Tongue (tissue), 2 donors: Measurements from ENCODE around the gene SP110. TPM values are rescaled to one million over a fixed set of nuclear protein-coding genes. Genes with fewer than 3 reads are reported as not detected.

Experiments used
- DNase-seq: peaks from one replicate; pipeline ENCODE4 v3.0.0-alpha.2; 2015
- total RNA-seq: library from RNA; depleted of rRNA; stranded (reverse); fragments of >200 nt; gene quantifications from one replicate; pipeline ENCODE4 v1.2.3, GENCODE V29; 2014

SP110 gene
- total RNA-seq, result 15.2 TPM

DNA sequence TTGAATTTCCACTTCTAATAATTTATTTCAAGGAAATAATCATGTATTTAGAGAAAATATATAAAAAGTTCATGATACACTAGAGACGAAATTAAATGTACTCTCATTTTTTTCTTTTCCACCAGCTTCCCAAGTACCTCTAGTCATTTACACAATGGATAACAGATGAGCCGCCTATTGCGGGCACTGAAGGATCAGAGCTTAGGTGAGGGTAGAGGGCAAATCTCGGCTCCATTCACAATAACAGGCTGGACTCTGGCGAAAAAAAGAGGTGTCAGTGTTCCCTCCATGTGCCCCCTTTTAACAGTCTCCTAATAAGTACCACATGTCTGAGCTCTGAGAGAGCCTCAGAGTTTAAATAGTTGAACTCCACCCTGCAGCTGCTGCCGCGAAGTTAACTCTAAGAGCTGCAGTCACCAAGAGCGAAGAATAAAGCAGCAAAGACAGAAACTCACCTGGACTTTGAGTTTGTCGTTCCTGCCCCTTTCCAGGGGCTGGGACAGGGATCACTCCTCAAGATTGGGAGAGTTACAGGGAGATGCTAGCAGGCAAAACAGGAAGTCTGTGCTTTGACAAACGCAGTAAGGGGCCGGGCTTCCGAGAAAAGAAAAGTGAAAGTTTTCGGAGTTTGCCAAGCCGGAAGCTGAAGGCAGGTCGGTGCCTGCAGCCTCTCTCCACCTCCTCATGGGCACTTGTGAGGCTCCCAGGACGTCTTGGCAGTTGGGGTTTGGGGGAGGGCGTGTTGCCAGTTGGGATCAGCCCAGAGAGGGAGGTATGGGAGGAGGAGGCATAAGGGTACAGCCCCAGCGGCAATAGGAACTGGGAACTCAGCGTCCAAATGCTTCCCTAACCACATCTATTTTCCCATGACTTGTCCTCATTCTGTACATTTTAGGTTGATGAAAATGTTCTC, at the start of gene SP110:
TSS of gene SP110 (minus strand) at position 566 of the 913 bp plus-strand sequence. CDS start 3,057 bp downstream, outside the sequence.
- DNase-seq, result peak; percentile 93

DNA sequence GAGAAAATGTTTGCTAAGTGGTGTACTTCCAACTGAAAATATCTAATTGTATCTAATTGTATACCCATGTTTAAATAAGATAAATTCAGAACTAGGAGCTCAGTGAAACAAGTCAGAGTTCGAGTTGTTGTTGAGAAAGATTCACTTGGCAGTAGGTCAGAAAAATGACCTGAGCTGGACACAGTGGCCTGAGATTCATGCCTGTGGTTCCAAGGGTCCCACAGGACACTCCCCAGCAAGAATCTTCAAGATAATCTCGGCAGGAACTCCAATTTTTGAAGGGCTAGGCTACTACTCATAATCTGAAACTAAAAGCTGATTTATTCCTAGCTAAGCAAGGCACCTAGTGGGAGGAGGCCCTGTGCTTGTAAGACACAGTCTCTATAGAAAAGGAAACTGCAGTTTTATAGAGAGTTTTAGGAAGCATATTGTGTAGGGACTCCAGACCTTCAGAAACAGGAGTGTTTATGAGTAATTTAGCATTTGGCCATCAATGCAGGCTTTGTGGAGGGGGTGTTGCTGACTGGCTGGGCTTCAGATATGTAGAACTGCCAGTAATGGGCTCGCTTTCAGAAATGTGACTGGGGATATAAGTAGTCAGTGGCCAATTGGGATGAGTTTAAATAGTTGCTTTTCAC, 48.9 kb upstream of the SP110 start:
- no peak for DNase-seq

DNA sequence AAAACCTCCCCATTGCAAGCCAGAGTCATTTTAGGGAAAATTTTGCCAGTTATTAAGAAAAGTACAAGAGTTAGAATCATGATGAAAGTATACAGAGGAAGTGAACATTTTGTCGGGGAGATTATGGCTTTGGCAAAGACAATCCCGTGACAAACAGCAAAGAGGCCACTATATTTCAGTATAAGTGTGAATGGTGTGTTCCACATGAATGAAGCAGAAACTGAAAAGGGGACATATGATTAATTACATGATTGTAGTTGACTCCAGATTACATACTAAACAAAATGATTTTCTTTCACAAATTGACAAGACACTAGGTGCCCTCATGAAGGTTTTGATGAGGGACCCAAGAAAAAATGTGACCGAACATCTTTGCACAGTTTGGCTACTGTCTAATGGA, 47.8 kb upstream of the SP110 start:
- DNase-seq, result no peak

DNA sequence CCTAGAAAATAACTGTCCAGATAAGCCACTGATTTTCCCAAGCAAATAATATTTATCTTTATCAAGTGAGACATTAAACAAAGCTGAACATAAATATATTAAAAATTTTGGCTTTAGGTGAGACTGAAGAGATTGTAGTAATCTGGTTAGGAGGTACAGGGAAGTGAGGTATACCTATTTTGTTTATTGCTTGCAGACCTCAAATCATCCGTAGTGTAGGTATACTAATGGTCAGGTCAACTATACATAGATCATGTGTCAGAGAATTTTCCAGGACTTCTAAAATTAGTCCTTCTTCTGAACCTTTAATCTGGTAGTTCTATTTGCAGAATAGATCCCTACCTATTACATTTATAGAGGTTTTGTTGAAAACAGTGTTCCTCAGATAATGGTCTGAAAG, 47.3 kb upstream of the SP110 start:
- DNase-seq, result no peak

DNA sequence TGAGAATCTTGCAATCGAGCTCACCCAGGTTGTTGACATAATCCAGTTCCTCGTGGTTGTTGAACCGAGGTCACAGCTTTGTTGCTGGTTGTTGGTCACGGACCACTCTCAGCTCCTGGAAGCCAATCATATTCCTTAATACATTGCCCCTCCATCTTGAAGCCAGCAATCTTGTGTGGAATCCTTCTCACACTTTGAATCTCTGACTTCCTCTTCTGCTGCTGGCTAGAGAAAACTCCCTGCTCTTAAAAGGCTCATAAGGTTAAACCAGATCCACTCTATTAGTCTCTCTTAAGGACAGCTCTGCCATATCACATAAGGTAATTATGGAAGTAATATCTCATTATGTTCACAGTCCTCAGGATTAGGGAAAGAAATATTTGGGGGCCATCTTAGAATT, 46.9 kb upstream of the SP110 start:
- DNase-seq, result no peak

DNA sequence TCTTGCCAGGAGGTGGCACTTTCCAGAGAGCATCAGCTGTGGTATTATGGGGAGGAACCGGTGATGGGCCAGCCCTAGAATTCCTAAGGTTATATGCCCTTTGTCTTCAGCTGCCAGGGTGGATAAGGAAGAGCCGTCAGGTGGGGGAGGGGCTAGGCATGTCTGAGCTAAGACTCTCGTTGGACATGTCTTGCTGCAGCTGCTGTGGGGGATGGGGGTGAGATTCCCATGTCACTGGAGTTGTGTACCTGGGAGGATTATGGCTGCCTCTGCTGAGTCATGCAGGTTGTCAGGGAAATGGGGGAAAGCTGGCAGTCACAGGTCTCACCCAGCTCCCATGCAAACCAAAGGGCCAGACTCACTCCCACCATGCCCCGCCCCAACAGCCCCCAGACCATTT, 45.2 kb upstream of the SP110 start:
- DNase-seq, result peak; percentile 59

DNA sequence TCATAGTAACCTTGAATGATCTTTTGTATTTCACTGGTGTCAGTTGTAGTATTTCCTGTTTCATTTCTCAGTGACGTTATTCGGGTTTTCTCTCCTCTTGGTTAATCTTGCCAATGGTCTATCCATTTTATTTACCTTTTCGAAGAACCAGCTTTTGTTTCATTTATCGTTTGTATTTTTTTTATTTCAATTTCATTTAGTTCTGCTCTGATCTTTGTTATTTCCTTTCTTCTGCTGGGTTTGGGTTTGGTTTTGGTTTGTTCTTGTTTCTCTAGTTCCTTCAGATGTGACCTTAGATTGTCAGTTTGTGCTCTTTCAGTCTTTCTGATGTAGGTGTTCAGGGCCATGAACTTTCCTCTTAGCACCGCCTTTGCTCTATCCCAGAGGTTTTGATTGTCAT, 42.5 kb upstream of the SP110 start:
- no peak for DNase-seq

DNA sequence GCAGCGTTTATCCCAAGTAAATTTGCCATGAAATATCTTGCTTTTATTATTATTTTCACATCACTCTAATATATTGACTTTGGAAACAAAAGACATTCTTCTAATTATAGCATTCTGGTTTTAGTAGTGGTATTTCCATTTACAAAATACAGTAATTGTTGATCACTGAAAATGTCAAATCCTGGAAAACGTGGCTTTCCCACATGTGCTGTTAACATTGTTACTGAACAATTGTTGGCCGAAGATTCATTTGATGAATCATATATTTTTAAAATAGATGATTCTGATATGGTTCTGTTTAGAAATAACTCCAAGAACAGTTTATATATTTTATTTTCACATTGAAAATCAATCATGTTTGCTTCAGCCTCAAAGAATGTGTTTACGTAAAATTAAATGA, 38.7 kb upstream of the SP110 start:
- DNase-seq, result no peak

DNA sequence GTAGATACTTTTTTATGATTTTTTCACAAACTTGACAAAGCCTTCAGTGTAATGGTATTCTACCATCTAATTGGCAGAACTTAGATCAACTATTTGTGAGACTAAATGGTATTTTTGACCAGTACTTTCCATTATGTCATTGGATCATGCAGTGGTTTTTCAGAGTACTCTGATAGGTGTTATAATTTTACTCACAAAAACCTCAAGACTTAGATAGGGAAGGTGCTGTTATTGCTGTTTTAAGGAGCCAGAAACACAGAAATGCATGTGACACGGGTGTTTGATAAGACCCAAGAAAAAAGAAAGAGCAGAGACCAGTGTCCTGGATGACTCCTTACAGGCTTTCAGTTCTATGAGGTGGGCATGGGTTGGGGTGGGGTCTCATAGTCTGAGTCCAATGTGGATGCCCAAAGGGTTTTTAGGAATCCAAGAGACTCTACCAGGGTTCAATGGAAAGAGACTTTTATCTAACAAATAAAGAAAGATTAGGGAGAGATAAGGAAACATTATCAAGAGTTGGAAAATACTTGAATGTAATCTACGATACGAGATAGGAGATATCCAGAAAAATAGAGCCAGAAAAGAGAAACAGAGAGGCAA, 37.0 kb upstream of the SP110 start:
- DNase-seq, result no peak

DNA sequence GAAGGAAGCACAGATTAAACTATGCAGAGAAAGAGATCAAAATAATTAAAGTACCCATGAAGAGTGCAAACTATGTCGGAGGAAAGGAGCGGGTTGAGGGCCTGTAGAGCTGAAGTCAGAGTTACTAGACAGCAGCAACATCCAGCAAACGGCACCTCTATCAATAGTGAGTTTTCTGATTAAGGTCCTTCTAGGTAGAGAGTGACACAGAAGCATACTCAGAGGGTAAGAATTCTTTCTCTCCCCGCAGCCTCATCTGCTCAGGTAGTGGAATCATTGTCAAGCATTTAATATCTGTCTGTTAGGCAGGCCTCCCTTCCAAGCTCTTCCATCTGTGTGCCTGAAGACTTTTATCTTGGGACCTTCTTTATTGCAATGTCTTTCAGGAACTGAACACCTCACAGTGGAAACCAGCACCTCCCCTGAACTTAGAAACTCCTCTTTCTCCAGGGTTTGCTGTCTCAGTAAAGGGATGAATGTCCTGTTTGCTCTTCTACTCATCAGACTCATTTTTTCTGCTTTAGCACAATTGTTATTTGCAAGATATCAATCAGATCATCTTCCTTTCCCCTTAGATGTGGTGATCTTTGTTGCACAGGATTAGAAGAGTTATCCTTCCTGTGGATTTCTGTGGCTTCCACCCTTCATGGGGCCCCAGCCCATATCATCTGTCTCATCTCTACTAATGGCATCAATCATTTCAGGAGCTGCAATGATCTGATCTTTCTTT, 34.5 kb upstream of the SP110 start:
- DNase-seq, result no peak

DNA sequence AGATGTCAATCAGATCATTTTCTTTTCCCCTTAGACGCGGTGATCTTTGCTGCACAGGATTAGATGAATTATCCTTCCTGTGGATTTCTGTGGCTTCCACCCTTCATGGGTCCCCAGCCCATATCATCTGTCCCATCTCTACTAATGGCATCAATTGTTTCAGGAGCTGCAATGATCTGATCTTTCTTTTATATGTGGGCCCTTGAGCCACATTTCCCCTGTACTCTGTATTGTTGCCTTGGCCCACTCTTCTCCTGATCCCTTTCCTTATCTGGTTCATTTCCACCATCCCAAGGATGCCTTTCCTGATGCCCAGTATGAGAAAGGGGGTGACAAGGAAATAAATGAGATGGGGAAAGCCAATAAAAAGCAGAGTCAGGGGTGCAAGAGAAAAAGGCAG, 30.4 kb upstream of the SP110 start:
- no peak for DNase-seq

DNA sequence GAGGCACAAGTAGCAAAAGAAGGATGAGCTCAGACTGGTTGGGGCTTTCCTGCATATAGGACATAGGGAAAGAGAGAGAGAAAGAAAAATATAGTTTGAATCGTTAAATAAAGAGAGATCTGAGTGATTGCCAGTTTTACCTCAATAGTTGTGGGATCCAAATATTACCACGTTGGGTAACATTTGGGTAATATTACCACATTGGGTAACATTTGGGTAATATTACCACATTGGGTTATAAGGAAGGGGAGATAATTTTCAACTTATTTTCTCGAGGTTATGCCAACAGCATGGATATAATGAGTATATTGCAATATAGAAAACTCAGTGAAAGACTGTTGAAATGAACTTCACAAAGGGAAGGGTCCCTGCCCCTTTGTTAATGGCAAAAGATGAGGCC, 26.4 kb upstream of the SP110 start:
- no peak for DNase-seq

DNA sequence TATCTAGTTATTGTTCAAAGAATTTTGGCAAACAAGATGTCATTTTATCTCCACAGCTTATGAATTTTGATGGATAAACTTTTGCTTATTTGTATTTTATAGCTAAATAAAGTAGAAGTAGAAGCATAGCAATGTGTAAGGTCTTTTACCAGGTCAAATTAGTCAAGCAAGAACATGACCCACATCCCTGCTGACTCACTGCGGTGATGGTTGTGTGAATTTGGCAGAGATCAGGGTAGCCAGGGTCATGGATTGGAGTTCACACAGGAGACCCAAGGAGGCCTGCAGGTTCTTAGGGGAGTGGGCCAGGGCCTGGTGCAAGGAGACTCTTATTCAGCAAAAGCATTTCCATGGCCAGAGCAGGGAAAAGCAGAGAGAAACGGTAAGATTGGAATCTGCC, 24.4 kb upstream of the SP110 start:
- no peak for DNase-seq

DNA sequence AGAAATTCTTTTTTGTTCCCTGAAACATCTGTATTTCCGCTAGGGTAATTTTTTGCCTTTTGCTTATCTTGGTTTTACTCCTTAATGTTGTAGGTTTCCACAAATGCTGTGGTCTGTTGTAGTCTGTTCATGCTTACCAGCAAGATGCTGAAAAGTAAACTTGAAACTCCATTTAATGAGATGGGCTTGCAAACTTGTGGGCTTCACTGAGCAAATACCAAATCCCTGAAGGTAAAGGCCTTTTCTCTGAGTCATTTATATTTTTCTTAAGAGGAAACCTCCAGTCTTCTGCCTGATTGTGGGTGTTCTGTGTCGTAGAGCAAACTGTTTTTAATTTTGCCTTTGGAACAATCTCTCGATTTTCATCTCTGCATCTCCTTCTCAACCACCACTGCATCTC, 15.1 kb upstream of the SP110 start:
- DNase-seq, result no peak

DNA sequence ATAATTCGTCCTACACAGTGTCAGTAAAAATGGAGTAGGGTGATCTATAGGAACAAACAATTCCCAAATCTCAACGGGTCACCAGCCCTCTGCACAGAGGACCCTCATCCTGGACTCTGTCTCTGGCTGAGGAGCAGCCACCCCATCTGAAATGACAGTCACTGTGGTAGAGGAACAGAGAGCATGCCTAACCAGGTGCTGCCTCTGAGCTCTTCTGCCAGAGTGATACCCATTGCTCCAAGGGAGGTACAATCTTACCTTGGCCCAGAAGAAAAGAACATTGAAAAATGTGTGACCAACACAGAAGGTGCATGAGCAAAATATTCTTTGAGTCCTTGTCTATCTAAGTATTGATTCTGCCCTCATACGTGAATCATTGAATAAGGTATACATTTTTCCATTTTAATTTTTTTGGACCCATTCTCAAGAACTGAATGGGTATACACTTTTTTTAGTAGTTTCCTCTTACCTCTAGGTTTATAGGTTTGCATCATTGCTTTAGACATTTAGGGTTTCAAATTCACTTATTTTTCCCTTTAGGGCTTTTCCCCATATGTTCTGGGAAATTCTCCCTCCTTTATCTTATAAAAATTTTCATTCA, 14.4 kb upstream of the SP110 start:
- DNase-seq, result no peak

DNA sequence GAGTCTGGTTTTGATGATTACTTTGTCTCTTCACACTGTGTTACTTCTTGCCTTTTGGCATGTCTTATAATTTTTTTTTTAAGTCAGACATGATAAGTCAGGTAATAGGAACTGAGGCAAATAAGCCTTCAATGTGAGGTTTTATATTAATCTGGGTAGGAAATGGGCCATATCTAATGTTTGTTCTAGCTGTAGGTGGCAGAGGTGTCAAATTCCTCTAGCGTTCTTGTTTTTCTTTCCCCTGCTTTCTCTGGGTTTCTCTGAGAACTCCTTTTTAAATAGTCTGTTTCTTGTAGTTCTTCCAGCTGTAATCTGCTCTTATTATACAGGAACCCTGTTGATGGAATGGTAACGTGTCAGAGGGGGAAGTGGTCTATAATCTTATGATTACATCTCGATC, 11.5 kb upstream of the SP110 start:
- DNase-seq, result no peak

DNA sequence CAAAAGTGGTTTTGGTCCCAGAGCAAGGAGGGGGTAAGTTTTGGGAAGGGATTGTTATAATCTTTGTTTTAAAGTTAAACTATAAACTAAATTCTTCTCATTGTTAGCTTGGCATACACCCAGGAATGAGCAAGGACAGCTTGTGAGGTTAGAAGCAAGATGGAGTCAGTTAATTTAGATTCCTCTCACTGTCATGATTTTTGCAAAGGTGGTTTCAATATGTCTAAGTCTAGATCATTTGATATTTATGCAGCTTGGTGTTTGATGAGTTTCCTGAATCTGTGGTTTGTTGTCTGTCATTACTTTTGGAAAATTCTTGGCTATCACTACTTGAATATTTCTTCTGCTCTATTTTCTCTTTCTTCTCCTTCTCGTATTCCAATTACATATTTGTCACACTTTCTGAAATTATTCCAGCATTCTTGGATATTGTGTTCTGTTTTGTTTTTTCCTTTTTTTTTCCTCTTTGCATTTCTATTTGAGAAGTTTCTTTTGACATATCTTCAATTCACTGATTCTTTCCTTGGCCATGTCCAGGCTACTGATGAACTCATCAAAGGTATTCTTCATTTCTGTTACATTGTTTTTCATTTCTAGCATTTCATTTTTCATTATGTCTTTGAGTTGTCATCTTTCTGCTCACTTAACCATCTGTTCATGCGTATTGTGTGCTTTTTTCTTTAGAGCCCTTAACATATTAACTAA, 10.9 kb upstream of the SP110 start:
- no peak for DNase-seq

DNA sequence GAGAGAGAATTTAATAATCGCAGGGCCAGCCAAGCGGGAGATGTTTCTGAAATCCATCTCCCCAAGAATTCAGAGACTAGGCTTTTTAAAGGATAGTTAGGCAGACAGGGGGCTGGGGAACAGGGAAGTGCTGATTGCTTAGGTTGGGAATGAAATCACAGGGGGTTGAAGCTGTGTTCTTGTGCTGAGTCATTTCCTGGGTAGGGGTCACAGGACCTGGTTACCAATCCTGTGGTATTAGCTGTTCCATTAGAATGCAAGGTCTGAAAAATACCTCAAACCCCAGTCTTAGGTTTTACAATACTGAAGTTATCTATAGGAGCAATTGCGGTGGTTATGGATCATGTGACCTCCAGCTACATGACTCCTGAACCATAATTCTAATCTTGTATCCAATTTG, 10.3 kb upstream of the SP110 start:
- DNase-seq, result no peak

DNA sequence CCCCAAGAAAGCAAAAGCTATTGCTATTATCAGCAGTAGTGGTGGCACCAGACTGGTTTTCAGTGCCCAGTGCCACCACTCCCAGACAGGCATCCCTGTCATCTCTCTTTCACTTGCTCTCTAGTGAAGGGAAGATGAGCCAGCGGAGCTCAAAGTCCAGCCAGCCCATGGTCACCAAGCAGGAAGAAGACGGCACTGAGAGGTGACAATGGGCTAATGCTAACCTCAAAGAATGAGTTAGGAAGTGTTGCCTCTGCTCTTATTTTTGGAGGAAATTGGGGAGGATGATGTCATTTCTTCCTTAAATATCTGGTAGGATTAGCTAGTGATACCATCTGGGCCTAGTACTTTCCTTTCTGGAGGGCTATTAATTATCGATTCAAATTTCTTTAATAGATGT, 7.4 kb upstream of the SP110 start:
- no peak for DNase-seq

DNA sequence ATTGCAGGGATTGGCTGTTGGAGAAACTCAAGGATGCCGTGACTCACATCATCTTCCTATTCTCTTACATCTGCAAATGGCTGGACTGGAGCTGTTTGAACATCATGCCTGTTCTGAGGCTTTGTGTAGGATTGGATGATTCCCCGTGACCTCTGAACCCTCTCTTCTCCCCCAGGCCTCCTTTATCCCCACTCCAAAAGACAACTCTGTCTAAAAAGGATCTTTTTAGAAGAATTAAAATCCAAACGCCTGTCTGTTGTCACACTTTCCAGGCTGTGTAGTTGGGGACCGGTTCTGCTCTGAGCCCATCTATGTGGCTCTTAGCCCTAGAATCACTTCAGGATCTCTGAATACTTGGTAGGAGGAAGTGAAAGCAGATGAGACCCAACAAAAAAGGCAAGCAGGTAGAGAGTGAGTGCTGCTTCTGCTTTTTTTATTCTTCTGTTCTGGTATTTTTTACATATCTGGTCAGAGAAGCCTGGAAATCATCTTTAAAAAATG, 6.3 kb upstream of the SP110 start:
- no peak for DNase-seq

DNA sequence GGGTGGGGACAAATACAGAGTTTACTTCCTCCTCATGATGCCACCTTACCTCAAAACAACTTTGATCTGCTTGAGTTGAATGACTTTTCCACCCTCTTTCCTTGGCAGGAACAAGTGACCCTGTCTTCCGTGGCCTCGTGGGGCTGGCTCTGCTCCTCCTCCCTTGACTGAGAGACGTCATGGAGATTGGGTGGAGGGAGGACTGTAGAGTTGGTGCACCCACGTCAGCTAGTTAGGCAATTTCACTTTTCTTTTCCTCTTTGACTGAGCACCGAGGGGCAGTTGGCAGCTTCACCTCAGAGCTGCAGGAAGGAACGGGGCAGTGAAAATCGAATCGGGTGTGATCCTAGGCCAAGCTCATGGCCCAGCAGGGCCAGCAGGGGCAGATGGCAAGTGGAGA, 5.7 kb upstream of the SP110 start, which contains the start of gene SP140:
TSS of gene SP140 (plus strand) at position 251 of the 400 bp plus-strand sequence. CDS start at position 360, 109 bp downstream.
- no peak for DNase-seq
